HUES48 (cell line): ENCODE data around the gene KCNC1.

Experiments used
- H3K27ac ChIP-seq: one replicate; pipeline ENCODE4 v1.7.0; 2013; ENCODE audit warnings: low read depth, low read length, inconsistent platforms
- H3K27me3 ChIP-seq: 2 replicates; pipeline ENCODE4 v1.6.1; 2013; ENCODE audit warnings: mild to moderate bottlenecking, low read length; ENCODE audit not compliant: control insufficient read depth, insufficient read depth
- H3K36me3 ChIP-seq: 2 replicates; pipeline ENCODE4 v1.6.1; 2013; ENCODE audit warnings: low read length; ENCODE audit not compliant: control insufficient read depth, insufficient read depth
- H3K4me1 ChIP-seq: 2 replicates; pipeline ENCODE4 v1.6.1; 2013; ENCODE audit warnings: mild to moderate bottlenecking, low read length; ENCODE audit not compliant: control insufficient read depth, insufficient read depth
- H3K4me3 ChIP-seq: 2 replicates; pipeline ENCODE4 v1.5.1; 2013; ENCODE audit warnings: mild to moderate bottlenecking, low read depth, low read length
- H3K9ac ChIP-seq: 2 replicates; pipeline ENCODE4 v1.6.1; 2013; ENCODE audit warnings: mild to moderate bottlenecking, low read depth, low read length, moderate library complexity
- H3K9me3 ChIP-seq: 2 replicates; pipeline ENCODE4 v1.6.1; 2013; ENCODE audit warnings: low read length; ENCODE audit not compliant: control insufficient read depth, insufficient read depth

Gene KCNC1

DNA sequence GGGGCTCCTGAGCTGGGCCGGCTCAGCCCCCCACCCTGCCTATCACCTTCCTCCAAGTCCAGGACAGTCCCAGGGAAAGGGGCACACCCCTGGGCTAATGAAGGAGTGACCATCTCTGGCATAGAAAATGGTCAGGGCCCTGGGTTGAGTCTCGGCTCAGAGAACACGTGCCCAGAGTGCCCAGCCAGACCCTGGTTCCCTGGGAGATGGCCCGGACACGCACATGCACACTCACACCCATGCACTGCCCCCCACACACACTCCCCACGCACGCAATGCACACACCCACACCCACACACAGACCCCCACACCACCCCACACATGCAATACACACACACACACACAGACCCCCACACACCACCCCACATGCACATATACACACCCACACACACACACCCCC lies 28.7 kb downstream of the KCNC1 start:
- H3K4me3 ChIP-seq: no peak overlapping the region
- no peak overlapping the region for H3K27ac ChIP-seq
- H3K4me1 ChIP-seq: no peaks in the 10 kb centered on the region
- no peaks in the 10 kb centered on the region; the same call in 1 of the 2 replicates for H3K27me3 ChIP-seq
- H3K9me3 ChIP-seq: no peaks in the 10 kb centered on the region
- no peaks in the 10 kb centered on the region for H3K36me3 ChIP-seq
- no peak overlapping the region for H3K9ac ChIP-seq

- no peak overlapping the region for H3K9ac ChIP-seq
- H3K27ac ChIP-seq: no peak overlapping the region
- no peak overlapping the region for H3K4me3 ChIP-seq
- no peaks in the 10 kb centered on the region for H3K9me3 ChIP-seq
- H3K36me3 ChIP-seq: no peaks in the 10 kb centered on the region
- H3K4me1 ChIP-seq: no peaks in the 10 kb centered on the region
- no peaks in the 10 kb centered on the region; the same call in 1 of the 2 replicates for H3K27me3 ChIP-seq
Measured at GRCh38 chr11:17763703-17764102, 29.1 kb downstream of the KCNC1 start.

GRCh38 chr11:17764446-17765218 lies 30.1 kb downstream of the KCNC1 start:
- no peaks in the 10 kb centered on the region for H3K9me3 ChIP-seq
- H3K27ac ChIP-seq: no peak overlapping the region

GRCh38 chr11:17765356-17766072 lies 30.9 kb downstream of the KCNC1 start:
- Histone ChIP-seq H3K27ac (no peak overlapping the region), H3K27me3 (no peaks in the 10 kb centered on the region), H3K9me3 (no peaks in the 10 kb centered on the region), H3K4me1 (no peaks in the 10 kb centered on the region; the same call in 1 of the 2 replicates), H3K9ac (no peak overlapping the region), H3K4me3 (no peak overlapping the region), H3K36me3 (no peaks in the 10 kb centered on the region)

More at GRCh38 chr11:17764446-17765218, 30.1 kb downstream of the KCNC1 start:
- no peaks in the 10 kb centered on the region for H3K36me3 ChIP-seq
- H3K4me1 ChIP-seq: no peaks in the 10 kb centered on the region
- H3K4me3 ChIP-seq: no peak overlapping the region
- no peak overlapping the region for H3K9ac ChIP-seq
- H3K27me3 ChIP-seq: no peaks in the 10 kb centered on the region

DNA sequence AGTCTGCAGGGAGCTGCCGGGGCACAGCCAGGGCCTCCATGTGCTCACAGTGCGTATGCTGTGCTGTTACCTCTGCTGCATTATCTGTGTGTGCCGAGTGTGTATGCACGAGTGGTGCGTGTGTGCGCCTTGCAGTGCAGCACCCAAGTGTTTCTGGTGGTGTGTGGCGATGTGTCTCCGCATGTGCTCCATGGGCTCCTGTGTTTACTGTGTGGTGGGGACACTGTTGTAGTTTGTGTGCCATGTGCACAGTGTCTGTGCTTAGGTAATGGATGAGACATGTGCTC lies 31.4 kb downstream of the KCNC1 start:
- Histone ChIP-seq H3K27me3 (no peaks in the 10 kb centered on the region), H3K4me3 (no peak overlapping the region), H3K4me1 (no peaks in the 10 kb centered on the region; the same call in 1 of the 2 replicates), H3K36me3 (no peaks in the 10 kb centered on the region), H3K27ac (no peak overlapping the region), H3K9ac (no peak overlapping the region), H3K9me3 (no peaks in the 10 kb centered on the region)

GRCh38 chr11:17766590-17766989 lies 32.0 kb downstream of the KCNC1 start:
- H3K36me3 ChIP-seq: no peaks in the 10 kb centered on the region
- no peak overlapping the region for H3K27ac ChIP-seq
- no peak overlapping the region for H3K9ac ChIP-seq
- no peaks in the 10 kb centered on the region; the same call in 1 of the 2 replicates for H3K4me1 ChIP-seq
- H3K9me3 ChIP-seq: no peaks in the 10 kb centered on the region
- H3K4me3 ChIP-seq: no peak overlapping the region
- H3K27me3 ChIP-seq: no peaks in the 10 kb centered on the region

GRCh38 chr11:17767301-17767885 lies 32.8 kb downstream of the KCNC1 start:
- no peaks in the 10 kb centered on the region for H3K27me3 ChIP-seq
- no peaks in the 10 kb centered on the region for H3K9me3 ChIP-seq
- H3K4me3 ChIP-seq: no peak overlapping the region
- H3K9ac ChIP-seq: no peak overlapping the region
- H3K36me3 ChIP-seq: no peaks in the 10 kb centered on the region
- no peaks in the 10 kb centered on the region; the same call in 1 of the 2 replicates for H3K4me1 ChIP-seq
- no peak overlapping the region for H3K27ac ChIP-seq

DNA sequence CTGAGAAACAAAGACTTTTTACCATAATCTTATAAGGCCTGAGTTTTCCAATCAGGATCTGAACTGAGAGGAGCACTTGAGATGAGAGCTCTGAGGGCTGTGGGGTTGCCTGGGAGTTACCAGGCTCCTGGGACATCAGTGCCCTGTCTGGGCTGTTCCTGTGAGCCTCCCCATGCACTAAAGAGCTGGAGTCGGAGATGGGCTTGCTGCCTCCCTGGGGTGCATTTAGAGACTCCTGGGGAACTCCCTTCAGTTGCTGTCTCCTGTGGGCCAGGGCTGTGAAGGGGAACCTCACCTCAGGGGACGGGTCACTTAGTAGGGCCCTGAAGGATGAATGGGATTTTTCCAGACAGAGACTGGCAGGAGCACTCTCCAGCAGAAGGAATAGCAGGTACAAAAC lies 33.3 kb downstream of the KCNC1 start:
- Histone ChIP-seq H3K27ac (no peak overlapping the region), H3K4me3 (no peak overlapping the region), H3K36me3 (no peaks in the 10 kb centered on the region), H3K9ac (no peak overlapping the region), H3K27me3 (no peaks in the 10 kb centered on the region), H3K9me3 (no peaks in the 10 kb centered on the region), H3K4me1 (no peaks in the 10 kb centered on the region; the same call in 1 of the 2 replicates)

- H3K27ac ChIP-seq: no peak overlapping the region
- H3K4me1 ChIP-seq: no peaks in the 10 kb centered on the region; the same call in 1 of the 2 replicates
- no peaks in the 10 kb centered on the region for H3K36me3 ChIP-seq
- no peaks in the 10 kb centered on the region for H3K9me3 ChIP-seq
- no peaks in the 10 kb centered on the region for H3K27me3 ChIP-seq
- no peak overlapping the region for H3K4me3 ChIP-seq
- H3K9ac ChIP-seq: no peak overlapping the region
Measured at GRCh38 chr11:17768547-17768946, 34.0 kb downstream of the KCNC1 start.

- Histone ChIP-seq H3K27ac (no peak overlapping the region), H3K4me3 (no peak overlapping the region), H3K4me1 (no peaks in the 10 kb centered on the region; the same call in 1 of the 2 replicates), H3K27me3 (no peaks in the 10 kb centered on the region), H3K9ac (no peak overlapping the region), H3K36me3 (no peaks in the 10 kb centered on the region), H3K9me3 (no peaks in the 10 kb centered on the region)
Measured at GRCh38 chr11:17769218-17769617, 34.6 kb downstream of the KCNC1 start.
